Epidermal melanocyte (primary cell): ENCODE results near the gene PCDHB15.
"Not testable (repeated sequence)": the region's sequence is repeated elsewhere in the genome, so short reads cannot be mapped to it uniquely, and the experiment has no call there.

Experiments used
- DNase-seq: peaks from one replicate; pipeline ENCODE4 v3.0.0; 2011; ENCODE audit warnings: low spot score; ENCODE audit not compliant: insufficient read length

Gene PCDHB15

DNA sequence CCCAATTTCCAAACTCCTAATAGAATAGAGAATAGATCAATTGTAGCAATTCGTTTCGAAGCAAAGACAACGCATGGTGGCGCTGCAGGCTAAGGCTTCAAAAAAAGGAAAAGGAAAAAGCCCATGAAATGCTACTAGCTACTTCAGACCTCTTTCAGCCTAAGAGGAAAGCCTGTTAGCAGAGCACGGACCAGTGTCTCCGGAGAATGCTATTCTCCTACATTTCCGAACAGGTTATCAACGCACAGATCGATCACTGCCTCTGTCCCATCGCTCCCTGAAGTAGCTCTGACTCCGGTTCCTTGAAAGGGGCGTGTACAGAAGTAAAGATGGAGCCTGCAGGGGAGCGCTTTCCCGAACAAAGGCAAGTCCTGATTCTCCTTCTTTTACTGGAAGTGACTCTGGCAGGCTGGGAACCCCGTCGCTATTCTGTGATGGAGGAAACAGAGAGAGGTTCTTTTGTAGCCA, at the start of gene PCDHB15:
PCDHB15 (plus strand) TSS at position 146 of the 468 bp plus-strand sequence; CDS start at position 330, 184 bp downstream.
- DNase-seq: no peak

DNA sequence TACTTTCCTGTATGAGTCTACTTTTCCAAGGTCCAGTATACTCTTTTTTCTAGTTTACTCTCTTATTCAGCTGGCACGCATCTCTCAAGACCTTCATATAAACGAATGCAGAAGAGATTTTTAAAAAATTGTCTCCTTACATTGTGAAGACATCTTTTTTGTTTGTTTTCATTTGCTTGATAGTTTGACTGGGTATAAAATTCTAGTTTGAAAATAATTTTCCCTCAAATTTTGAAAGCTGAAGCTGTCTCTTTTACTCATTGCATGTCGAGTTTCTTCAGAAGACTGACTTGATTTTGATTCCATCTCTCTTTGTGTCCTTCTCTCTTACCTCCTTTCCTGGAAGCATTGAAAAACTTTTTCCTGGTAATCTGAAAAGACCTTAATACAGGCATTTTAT, 48.8 kb upstream of the PCDHB15 start:
- DNase-seq: no peak

DNA sequence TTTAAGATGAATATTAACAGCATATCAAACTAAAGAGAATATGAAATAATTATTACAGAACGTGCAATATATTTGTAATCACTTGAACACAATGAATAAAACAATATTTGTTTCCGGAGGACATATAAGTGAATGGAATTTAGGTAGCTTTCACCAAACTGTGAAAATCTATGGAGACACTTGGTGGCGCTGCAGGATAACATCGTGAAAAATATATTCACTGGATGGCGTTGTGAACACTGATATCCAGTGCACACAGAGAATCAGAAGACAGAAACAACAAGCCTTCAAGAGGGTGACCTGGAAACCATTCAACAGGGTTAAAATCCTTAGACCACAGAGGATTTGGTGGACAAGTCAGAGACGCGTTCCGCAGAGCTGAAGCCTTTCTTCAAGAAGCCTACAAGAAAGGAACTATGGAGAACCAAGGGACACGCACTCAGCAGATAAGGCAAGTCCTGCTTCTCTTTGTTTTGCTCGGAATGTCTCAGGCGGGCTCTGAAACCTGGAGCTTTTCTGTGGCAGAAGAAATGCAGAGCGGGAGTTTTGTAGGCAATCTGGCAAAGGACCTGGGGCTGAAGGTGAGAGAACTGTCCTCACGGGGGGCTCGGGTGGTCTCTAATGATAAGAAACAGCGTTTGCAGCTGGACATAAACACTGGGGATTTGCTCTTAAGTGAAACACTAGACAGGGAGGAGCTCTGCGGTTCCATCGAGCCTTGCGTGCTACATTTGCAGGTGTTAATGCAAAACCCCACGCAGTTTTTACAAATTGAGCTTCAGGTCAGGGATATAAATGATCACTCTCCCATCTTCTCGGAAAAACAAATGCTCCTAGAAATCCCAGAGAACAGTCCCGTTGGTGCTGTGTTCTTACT, 45.6 kb upstream of the PCDHB15 start, which contains the start of gene PCDHB11:
PCDHB11 (plus strand) TSS at position 269 of the 877 bp plus-strand sequence; CDS start at position 417, 148 bp downstream.
- no peak for DNase-seq

GRCh38 chr5:141201126-141201525, 44.1 kb upstream of the PCDHB15 start:
- not testable (repeated sequence) for DNase-seq

DNA sequence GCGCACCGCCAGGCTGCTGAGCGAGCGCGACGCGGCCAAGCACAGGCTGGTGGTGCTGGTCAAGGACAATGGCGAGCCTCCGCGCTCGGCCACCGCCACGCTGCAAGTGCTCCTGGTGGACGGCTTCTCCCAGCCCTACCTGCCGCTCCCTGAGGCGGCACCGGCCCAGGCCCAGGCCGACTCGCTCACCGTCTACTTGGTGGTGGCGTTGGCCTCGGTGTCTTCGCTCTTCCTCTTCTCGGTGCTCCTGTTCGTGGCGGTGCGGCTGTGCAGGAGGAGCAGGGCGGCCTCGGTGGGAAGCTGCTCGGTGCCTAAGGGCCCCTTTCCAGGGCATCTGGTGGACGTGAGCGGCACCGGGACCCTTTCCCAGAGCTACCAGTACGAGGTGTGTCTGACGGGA, 43.5 kb upstream of the PCDHB15 start:
- DNase-seq: not testable (repeated sequence)

DNA sequence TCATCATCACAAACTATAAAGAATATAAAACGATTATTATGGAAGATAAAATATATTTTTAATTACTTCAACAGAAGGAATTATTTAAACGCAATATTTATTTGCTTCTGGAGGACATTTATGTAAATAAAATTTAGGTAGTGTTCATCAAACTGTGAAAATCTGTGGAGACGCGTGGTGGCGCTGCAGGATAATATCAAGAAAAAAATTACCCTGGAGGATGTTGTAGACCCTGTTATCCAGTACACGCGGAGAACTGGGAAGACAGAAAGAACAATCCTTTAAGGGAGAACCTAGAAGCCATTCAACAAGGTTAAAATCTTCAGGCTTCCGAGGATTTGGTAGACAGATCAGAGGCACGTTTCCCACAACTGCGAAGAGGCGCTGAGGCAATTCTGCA, 36.7 kb upstream of the PCDHB15 start, which contains the start of gene PCDHB12:
PCDHB12 (plus strand) TSS at position 242 of the 400 bp plus-strand sequence. CDS start 189 bp downstream, outside the sequence.
- no peak for DNase-seq

- DNase-seq: not testable (repeated sequence)
Measured at GRCh38 chr5:141210281-141210680, 34.9 kb upstream of the PCDHB15 start.

DNA sequence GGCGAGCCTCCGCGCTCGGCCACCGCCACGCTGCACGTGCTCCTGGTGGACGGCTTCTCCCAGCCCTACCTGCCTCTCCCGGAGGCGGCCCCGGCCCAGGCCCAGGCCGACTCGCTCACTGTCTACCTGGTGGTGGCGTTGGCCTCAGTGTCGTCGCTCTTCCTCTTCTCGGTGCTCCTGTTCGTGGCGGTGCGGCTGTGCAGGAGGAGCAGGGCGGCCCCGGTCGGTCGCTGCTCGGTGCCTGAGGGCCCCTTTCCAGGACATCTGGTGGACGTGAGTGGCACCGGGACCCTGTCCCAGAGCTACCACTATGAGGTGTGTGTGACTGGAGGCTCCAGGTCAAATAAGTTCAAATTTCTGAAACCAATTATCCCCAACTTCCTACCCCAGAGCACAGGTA, 34.3 kb upstream of the PCDHB15 start:
- DNase-seq: not testable (repeated sequence)

DNA sequence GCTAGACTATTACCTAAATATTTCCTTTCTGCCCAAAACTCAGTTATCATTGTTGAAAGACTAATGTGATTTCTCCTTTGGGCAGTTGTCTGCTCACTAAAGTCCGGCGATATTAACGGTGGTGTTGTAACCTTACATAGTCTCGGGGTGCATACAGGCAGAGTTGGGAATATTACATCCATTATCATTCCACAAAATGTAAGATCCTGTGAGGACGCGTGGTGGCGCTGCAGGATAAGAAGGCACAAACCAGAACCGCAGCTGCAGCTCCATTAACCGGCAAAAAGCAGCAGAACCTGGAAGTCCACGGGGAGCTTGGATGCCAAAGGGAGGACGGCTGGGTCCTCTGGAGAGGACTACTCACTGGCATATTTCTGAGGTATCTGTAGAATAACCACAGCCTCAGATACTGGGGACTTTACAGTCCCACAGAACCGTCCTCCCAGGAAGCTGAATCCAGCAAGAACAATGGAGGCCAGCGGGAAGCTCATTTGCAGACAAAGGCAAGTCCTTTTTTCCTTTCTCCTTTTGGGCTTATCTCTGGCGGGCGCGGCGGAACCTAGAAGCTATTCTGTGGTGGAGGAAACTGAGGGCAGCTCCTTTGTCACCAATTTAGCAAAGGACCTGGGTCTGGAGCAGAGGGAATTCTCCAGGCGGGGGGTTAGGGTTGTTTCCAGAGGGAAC, 31.4 kb upstream of the PCDHB15 start, which contains the start of gene PCDHB13:
PCDHB13 (plus strand) TSS at position 264 of the 684 bp plus-strand sequence; CDS start at position 469, 205 bp downstream.
- DNase-seq: not testable (repeated sequence)

DNA sequence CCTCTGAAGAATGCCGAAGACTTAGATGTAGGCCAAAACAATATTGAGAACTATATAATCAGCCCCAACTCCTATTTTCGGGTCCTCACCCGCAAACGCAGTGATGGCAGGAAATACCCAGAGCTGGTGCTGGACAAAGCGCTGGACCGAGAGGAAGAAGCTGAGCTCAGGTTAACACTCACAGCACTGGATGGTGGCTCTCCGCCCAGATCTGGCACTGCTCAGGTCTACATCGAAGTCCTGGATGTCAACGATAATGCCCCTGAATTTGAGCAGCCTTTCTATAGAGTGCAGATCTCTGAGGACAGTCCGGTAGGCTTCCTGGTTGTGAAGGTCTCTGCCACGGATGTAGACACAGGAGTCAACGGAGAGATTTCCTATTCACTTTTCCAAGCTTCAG, 30.6 kb upstream of the PCDHB15 start:
- not testable (repeated sequence) for DNase-seq

DNA sequence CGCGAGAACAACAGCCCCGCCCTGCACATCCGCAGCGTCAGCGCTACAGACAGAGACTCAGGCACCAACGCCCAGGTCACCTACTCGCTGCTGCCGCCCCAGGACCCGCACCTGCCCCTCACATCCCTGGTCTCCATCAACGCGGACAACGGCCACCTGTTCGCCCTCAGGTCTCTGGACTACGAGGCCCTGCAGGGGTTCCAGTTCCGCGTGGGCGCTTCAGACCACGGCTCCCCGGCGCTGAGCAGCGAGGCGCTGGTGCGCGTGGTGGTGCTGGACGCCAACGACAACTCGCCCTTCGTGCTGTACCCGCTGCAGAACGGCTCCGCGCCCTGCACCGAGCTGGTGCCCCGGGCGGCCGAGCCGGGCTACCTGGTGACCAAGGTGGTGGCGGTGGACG, 29.7 kb upstream of the PCDHB15 start:
- not testable (repeated sequence) for DNase-seq

GRCh38 chr5:141216035-141216434, 29.2 kb upstream of the PCDHB15 start:
- not testable (repeated sequence) for DNase-seq

DNA sequence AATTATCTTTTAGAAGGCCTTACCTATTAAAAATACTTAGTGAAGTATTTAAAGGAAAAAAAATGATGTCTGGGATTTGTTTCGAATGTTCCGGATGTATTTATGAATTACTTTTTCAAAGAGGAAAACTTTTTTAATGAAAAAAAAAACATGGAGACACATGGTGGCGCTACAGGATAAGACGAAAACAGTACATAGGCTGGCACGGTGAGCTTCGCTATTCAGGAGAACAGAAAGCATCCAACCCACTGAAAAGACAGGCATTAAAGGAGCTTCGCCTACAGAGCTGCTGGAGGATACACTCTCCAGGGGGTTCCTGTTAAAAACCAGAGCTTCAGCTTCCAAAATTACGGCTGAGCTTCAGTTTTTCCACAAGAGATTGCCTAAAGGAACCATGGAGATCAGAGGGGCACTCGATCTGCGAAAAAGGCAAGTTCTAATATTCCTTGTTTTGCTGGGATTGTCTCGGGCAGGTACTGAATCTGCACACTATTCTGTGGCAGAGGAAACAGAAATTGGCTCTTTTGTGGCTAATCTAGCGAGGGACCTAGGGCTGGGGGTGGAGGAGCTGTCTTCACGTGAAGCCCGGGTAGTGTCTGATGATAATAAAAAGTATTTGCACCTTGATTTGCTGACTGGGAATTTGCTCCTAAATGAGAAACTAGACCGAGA, 21.9 kb upstream of the PCDHB15 start, which contains the start of gene PCDHB14:
PCDHB14 (plus strand) TSS at position 232 of the 672 bp plus-strand sequence; CDS start at position 395, 163 bp downstream.
- no peak for DNase-seq

DNA sequence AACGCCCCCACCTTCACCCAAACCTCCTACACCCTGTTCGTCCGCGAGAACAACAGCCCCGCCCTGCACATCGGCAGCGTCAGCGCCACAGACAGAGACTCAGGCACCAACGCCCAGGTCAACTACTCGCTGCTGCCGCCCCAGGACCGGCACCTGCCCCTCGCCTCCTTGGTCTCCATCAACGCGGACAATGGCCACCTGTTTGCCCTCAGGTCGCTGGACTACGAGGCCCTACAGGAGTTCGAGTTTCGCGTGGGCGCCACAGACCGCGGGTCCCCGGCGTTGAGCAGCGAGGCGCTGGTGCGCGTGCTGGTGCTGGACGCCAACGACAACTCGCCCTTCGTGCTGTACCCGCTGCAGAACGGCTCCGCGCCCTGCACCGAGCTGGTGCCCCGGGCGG, 20.4 kb upstream of the PCDHB15 start:
- DNase-seq: not testable (repeated sequence)

GRCh38 chr5:141225421-141225820, 19.8 kb upstream of the PCDHB15 start:
- not testable (repeated sequence) for DNase-seq

- no peak for DNase-seq
Measured at GRCh38 chr5:141234109-141234667, 11.0 kb upstream of the PCDHB15 start.

DNA sequence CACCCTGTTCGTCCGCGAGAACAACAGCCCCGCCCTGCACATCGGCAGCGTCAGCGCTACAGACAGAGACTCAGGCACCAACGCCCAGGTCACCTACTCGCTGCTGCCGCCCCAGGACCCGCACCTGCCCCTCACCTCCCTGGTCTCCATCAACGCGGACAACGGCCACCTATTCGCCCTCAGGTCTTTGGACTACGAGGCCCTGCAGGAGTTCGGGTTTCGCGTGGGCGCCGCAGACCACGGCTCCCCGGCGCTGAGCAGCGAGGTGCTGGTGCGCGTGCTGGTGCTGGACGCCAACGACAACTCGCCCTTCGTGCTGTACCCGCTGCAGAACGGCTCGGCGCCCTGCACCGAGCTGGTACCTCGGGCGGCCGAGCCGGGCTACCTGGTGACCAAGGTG, 9.3 kb upstream of the PCDHB15 start:
- not testable (repeated sequence) for DNase-seq

DNA sequence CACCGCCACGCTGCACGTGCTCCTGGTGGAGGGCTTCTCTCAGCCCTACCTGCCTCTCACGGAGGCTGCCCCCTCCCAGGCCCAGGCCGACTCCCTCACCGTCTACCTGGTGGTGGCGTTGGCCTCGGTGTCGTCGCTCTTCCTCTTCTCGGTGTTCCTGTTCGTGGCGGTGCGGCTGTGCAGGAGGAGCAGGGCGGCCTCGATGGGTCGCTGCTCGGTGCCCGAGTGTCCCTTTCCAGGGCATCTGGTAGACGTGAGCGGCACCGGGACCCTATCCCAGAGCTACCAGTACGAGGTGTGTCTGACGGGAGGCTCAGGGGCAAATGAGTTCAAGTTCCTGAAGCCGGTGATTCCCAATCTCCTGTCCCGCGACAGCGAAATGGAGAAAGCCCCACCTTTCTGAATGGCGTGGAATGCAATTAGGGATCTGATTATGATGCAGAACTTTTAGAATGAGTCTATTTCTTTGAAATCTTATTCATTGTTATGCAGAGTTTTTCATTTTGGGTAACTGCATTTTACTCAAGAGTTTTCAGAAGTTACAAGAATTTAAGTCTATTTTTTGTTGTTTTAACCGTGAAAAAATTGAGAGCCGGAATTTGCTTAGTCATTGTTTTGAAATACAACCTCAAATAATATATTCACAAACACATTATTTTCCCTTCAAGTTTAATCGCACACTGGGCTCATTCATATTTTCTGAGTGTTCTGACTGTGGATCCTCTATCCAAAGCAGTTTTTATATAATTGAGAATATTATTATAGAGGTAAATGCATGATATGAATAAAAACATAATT, 8.5 kb upstream of the PCDHB15 start:
- DNase-seq: no peak

- no peak for DNase-seq
Measured at GRCh38 chr5:141241496-141241895, 3.7 kb upstream of the PCDHB15 start.

GRCh38 chr5:141246971-141247370, 1.8 kb downstream of the PCDHB15 start:
- DNase-seq: not testable (repeated sequence)
